ENCODE data around the gene KY. TPM values are rescaled to one million over a fixed set of nuclear protein-coding genes. Genes with fewer than 3 reads are reported as not detected.

KY gene
- total and polyA plus RNA-seq, 2 experiments from 2014 or later = not detected

GRCh38 chr3:134601539-134602439 lies 49.0 kb downstream of the KY start (continued):
- no peak for TF ChIP-seq ZNF462 (CRISPR knock-in tag; IDR thresholded peaks at IDR 0.05)
- TF ChIP-seq, protein P1, sequence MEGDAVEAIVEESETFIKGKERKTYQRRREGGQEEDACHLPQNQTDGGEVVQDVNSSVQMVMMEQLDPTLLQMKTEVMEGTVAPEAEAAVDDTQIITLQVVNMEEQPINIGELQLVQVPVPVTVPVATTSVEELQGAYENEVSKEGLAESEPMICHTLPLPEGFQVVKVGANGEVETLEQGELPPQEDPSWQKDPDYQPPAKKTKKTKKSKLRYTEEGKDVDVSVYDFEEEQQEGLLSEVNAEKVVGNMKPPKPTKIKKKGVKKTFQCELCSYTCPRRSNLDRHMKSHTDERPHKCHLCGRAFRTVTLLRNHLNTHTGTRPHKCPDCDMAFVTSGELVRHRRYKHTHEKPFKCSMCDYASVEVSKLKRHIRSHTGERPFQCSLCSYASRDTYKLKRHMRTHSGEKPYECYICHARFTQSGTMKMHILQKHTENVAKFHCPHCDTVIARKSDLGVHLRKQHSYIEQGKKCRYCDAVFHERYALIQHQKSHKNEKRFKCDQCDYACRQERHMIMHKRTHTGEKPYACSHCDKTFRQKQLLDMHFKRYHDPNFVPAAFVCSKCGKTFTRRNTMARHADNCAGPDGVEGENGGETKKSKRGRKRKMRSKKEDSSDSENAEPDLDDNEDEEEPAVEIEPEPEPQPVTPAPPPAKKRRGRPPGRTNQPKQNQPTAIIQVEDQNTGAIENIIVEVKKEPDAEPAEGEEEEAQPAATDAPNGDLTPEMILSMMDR (conservative IDR thresholded peaks at IDR 0.05; ENCODE audit: low read depth in 2 of 2) = peak in 1 of 2 experiments; percentile 38; a peak in 1 of 4 replicates

- H3K4me1 ChIP-seq (ENCODE audit: insufficient read depth) = 0 out of 2 replicates have a peak, but pooled peaks cover 2% of the 10 kb centered on the region
- no peaks in the 10 kb centered on the region for H3K79me2 ChIP-seq (replicated peaks; ENCODE audit: insufficient read depth)
- H3K4me3 Mint-ChIP-seq = peak overlapping the region; percentile 67
- H3F3A ChIP-seq (replicated peaks; ENCODE audit: low read depth) = no peaks in the 10 kb centered on the region
- no peaks in the 10 kb centered on the region for H3K9me3 Mint-ChIP-seq
- peak overlapping the region; percentile 45 for H3K4me3 ChIP-seq
- peaks cover 6% of the 10 kb centered on the region; the same call in 2 of the 3 replicates for H3K4me1 Mint-ChIP-seq
- H3K27ac ChIP-seq (ENCODE audit: low read depth) = no peak overlapping the region
- ATAC-seq (peak; percentile 72), DNase-seq (ENCODE audit: low spot score) (peak; percentile 84)
- no peaks in the 10 kb centered on the region for H4K20me1 ChIP-seq (replicated peaks; ENCODE audit: insufficient read depth)
- H3K36me3 Mint-ChIP-seq (ENCODE audit: low read depth) = no peaks in the 10 kb centered on the region
- peak overlapping the region; percentile 82; the same call in 1 of the 2 replicates for H2AFZ ChIP-seq
- H3K36me3 ChIP-seq (ENCODE audit: insufficient read depth) = no peaks in the 10 kb centered on the region
- H3K4me2 ChIP-seq = peak overlapping the region; percentile 70
- H3K27me3 ChIP-seq (ENCODE audit: insufficient read depth) = no peaks in the 10 kb centered on the region
- no peaks in the 10 kb centered on the region; the same call in 1 of the 2 replicates for H3K9me2 ChIP-seq (ENCODE audit: insufficient read depth)
- no peak overlapping the region for H3K27ac Mint-ChIP-seq
- H3K27me3 Mint-ChIP-seq (ENCODE audit: insufficient read depth, low read depth, poor library complexity) = peaks cover 14% of the 10 kb centered on the region
- TF ChIP-seq ZNF114 (CRISPR knock-in tag; IDR thresholded peaks at IDR 0.05) (no peak), ZNF462 (CRISPR knock-in tag; IDR thresholded peaks at IDR 0.05) (no peak)
These were observed 49.9 kb downstream of the KY start for GRCh38 chr3:134600685-134601463.

Measured in GM23338 (cell line).